ENCODE results near the gene CAPN12. TPM values are rescaled to one million over a fixed set of nuclear protein-coding genes. Genes with fewer than 3 reads are reported as not detected.

The CAPN12 gene
- total RNA-seq, 1 experiment from 2014 or later = not detected

DNA sequence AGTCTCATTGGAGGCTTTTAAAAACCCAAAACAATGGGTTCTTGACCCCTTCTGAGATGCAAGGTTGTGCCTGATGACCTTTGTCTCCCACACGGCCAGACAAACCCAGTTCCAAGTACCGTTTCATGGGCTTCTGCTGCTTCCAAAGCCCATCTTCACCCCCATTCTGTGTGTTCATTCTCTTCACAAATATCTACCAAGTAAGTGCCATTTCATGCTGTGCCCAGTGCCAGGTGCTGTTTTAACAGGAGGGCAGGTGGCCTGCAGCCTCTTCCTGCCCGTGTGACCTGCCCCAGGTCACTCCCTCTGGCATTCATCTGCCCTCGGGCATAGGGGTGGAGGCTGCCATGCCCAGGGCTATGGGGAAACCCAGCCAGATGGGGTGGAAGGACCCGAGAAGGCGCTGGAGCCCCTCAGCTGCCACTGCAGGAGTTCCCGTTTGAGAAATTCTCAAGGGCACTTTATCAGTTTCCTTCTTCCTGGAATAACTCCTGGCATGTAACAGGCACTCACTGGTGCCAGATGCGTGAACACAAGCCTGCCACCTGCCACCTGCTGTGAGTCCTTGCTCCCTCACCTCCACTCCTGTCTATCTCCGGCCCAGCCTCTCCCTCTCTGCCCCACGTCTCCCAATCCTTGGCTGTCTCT, 12.5 kb downstream of the CAPN12 start:
- in situ Hi-C loops (cut with HindIII; ENCODE audit: low pct_unique_long_range_greater_than_20kb, low sequenced_read_pairs) = no loop called here
- no peak for DNase-seq (ENCODE audit: low read depth, low spot score)

GRCh38 chr19:38730731-38731589, 13.3 kb downstream of the CAPN12 start:
- no peak for DNase-seq (ENCODE audit: low read depth, low spot score)
- in situ Hi-C loops (cut with HindIII; ENCODE audit: low pct_unique_long_range_greater_than_20kb, low sequenced_read_pairs) = no loop called here

GRCh38 chr19:38730470-38730730, 13.9 kb downstream of the CAPN12 start:
- no peak for DNase-seq (ENCODE audit: low read depth, low spot score)
- in situ Hi-C loops (cut with HindIII; ENCODE audit: low pct_unique_long_range_greater_than_20kb, low sequenced_read_pairs) = no loop called here

GRCh38 chr19:38729653-38730469, 14.4 kb downstream of the CAPN12 start:
- peak; percentile 67 for DNase-seq (ENCODE audit: low read depth, low spot score)
- in situ Hi-C loops (cut with HindIII; ENCODE audit: low pct_unique_long_range_greater_than_20kb, low sequenced_read_pairs) = no loop called here

DNA sequence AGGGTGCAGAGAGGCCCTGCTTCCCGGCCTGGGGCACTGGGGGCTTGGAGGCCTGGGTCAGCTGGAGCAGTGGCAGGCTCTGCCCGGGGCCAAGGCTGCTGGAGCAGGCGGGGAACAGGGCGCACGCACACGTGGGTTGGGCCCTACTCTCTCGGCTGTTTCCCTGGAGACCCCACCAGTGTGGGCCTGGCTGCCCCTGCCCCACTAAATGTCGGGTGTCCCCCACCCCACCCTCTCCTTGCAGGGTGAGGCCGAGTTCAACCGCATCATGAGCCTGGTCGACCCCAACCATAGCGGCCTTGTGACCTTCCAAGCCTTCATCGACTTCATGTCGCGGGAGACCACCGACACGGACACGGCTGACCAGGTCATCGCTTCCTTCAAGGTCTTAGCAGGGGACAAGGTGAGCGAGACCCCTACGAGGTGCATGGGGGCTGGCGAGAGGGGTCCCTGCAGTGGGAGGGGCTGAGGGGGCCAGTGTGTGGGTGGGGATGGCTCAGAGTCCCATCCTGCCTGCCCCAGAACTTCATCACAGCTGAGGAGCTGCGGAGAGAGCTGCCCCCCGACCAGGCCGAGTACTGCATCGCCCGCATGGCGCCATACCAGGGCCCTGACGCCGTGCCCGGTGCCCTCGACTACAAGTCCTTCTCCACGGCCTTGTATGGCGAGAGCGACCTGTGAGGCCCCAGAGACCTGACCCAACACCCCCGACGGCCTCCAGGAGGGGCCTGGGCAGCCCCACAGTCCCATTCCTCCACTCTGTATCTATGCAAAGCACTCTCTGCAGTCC, 15.3 kb downstream of the CAPN12 start:
- in situ Hi-C loops (cut with HindIII; ENCODE audit: low pct_unique_long_range_greater_than_20kb, low sequenced_read_pairs) = no loop called here
- DNase-seq (ENCODE audit: low read depth, low spot score) = no peak

DNA sequence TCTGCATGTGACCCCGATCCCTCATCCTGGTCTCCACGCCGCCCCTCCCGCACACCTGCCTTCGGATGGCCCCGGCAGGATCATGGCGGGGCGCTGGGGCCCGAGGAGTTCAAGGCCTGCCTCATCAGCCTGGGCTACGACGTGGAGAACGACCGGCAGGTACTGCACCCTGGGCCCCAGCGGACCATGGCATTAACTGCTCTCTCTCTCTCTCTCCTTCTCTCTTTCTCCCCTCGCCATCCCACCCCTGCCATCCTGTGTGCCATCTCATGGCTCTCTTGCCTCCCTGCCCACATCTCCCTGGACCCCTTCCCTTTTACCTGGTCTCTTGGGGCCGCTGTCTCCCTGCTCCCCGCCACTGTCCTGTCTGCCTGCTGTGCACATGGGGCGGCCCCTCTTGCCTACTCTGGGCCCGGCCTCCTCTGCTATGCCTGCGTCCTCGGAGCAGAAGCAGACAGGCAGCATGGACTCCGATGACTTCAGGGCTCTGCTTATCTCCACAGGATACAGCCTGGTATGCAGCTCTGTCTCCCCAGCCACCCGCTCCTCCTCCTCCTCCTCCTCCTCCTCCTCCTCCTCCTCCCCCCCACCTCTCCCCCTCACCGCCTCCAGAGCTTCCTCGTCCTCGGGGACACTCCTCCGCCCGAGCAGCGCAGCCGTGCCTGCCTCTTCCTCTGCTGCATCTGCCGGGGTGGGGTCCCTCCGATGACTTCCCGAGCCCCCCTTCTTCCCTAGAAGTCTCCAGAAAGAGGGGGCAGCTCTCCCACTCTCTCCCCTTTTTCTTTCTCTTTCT, 16.2 kb downstream of the CAPN12 start:
- in situ Hi-C loops (cut with HindIII; ENCODE audit: low pct_unique_long_range_greater_than_20kb, low sequenced_read_pairs) = no loop called here
- DNase-seq (ENCODE audit: low read depth, low spot score) = no peak

- in situ Hi-C loops (cut with HindIII; ENCODE audit: low pct_unique_long_range_greater_than_20kb, low sequenced_read_pairs) = no loop called here
- DNase-seq (ENCODE audit: low read depth, low spot score) = no peak
Measured at GRCh38 chr19:38727306-38727867, 16.9 kb downstream of the CAPN12 start.

GRCh38 chr19:38726761-38727301, 17.4 kb downstream of the CAPN12 start:
- in situ Hi-C loops (cut with HindIII; ENCODE audit: low pct_unique_long_range_greater_than_20kb, low sequenced_read_pairs) = no loop called here
- no peak for DNase-seq (ENCODE audit: low read depth, low spot score)

DNA sequence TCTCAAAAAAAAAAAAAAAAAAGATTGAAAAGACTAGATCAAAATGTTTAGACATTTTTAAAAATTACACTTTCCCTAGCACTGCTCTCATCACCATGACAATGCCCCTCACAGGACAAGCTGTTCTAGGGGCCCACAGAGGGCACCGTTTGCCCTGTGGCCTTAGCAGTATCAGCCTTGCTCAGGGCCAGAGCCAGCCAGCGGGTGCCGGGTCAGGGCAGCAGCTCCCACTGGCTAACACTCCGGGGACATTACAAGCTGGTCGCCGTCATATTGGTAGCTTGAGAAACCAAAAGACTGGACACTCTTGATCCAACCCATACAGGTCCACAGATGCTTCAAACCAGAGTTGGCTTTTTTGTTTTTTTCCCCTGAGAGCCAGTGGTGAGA, 18.0 kb downstream of the CAPN12 start:
- in situ Hi-C loops (cut with HindIII; ENCODE audit: low pct_unique_long_range_greater_than_20kb, low sequenced_read_pairs) = no loop called here
- DNase-seq (ENCODE audit: low read depth, low spot score) = no peak

DNA sequence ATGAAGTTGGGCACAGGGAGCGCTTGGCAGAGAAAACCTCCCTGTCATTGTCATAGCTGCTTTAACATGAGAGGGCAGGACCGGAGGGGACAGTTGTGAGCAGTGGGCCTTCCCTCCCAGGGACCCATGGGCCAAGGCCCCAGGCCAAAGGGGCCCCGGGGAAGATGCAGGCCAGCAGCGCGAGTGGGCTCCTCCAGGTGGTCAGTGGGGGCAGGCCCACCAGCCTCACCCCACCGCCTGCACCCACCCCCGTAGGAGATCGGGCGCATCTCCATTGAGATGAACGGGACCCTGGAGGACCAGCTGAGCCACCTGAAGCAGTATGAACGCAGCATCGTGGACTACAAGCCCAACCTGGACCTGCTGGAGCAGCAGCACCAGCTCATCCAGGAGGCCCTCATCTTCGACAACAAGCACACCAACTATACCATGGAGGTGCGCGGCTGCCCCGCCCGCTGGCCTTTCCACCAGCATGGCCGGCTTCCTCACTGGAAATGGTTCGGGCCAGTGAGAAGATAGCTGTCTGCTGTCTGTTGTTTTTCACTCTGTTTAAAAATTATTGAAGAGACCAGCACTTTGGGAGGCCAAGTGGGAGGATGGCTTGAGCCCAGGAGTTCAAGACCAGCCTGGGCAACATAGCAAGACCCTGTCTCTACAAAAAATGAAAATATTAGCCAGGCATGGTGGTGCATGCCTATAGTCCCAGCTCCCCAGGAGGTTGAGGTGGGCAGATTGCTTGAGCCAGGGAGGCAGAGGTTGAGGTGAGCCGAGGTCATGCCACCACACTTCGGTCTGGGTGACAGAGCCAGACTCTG, 18.6 kb downstream of the CAPN12 start:
- in situ Hi-C loops (cut with HindIII; ENCODE audit: low pct_unique_long_range_greater_than_20kb, low sequenced_read_pairs) = no loop called here
- no peak for DNase-seq (ENCODE audit: low read depth, low spot score)

DNA sequence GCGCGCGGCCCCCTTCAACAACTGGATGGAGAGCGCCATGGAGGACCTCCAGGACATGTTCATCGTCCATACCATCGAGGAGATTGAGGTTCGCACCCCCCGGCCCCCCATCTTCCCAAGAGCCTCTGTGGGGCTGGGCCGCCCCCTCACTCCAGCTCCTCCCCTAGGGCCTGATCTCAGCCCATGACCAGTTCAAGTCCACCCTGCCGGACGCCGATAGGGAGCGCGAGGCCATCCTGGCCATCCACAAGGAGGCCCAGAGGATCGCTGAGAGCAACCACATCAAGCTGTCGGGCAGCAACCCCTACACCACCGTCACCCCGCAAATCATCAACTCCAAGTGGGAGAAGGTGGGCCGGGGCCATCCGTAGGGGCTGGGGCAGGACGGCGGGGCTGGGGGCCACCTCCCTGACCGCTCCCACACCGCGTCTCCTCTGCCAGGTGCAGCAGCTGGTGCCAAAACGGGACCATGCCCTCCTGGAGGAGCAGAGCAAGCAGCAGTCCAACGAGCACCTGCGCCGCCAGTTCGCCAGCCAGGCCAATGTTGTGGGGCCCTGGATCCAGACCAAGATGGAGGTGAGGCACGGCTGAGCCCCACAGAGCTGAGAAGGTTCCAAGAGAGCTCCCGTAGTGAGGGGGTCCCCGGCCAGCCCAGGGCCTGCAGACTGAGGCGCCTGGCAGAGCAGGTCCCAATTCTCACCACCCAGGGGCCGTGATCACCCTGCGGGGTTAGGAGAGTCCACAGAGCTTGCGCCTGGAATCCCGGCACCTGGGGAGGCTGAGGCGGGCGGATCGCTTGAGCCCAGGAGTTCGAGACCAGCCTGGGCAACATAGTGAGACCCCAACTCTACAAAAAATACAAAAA, 20.1 kb downstream of the CAPN12 start:
- DNase-seq (ENCODE audit: low read depth, low spot score) = no peak
- in situ Hi-C loops (cut with HindIII; ENCODE audit: low pct_unique_long_range_greater_than_20kb, low sequenced_read_pairs) = no loop called here

DNA sequence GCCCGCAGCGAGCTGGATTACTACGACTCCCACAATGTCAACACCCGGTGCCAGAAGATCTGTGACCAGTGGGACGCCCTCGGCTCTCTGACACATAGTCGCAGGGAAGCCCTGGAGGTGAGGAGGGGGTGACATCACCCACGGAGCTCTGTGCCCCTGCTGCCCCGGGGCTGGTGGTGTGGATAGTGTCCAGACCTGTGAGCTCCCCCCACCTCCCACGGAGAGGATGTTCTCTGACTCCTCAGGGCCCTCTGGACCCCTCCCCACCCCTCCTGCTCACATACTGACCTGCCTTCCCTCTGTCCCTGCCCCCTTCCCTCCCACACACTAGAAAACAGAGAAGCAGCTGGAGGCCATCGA, 20.7 kb downstream of the CAPN12 start:
- in situ Hi-C loops (cut with HindIII; ENCODE audit: low pct_unique_long_range_greater_than_20kb, low sequenced_read_pairs) = no loop called here

DNA sequence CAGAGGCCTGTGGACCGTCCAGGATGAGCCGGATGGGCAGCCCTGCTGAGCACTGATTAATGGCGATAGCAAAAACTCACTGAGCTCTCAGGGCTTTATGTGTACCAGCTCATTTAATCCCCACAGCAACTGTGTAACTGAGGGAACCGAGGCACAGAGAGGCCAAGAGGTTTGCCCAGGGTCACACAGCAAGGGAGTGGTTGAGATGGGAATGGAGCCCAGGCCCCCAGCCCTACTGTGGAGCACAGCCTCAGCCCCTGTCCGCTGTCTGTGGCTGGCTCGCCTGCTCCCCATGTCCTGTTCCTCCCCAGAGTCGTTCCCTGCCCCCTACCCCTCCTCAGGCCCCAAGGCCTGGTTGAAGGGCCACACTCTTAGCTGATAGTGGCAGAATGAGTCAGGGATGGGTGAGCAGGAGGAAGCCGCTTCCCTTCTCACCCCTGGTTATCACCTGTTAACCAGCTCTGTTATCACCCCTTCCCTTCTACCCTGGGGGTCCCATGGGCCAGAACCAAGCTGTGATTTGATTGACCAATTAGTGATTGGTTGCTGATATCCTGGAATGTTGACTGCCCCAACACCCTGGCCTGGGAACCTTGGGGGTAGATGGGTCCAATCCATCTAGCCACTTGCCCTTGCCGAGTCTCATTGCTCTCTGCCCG, 21.2 kb downstream of the CAPN12 start:
- in situ Hi-C loops (cut with HindIII; ENCODE audit: low pct_unique_long_range_greater_than_20kb, low sequenced_read_pairs) = no loop called here
- no peak for DNase-seq (ENCODE audit: low read depth, low spot score)

More for the DNA sequence above, 20.7 kb downstream of the CAPN12 start:
- DNase-seq (ENCODE audit: low read depth, low spot score) = no peak

GRCh38 chr19:38721979-38722773, 22.1 kb downstream of the CAPN12 start:
- peak; percentile 98 for DNase-seq (ENCODE audit: low read depth, low spot score)
- in situ Hi-C loops (cut with HindIII; ENCODE audit: low pct_unique_long_range_greater_than_20kb, low sequenced_read_pairs) = no loop called here

All from SK-MEL-5 (cell line).